Osteoblast (primary cell): ENCODE results near the gene EMID1. TPM values are rescaled to one million over a fixed set of nuclear protein-coding genes. Genes with fewer than 3 reads are reported as not detected.

Experiments used
- DNase-seq: peaks from one replicate; pipeline ENCODE4 v3.0.0; 2011; ENCODE audit warnings: low spot score, mixed read lengths; ENCODE audit not compliant: insufficient read length; ENCODE audit errors: missing footprints
- H2AFZ ChIP-seq: 2 replicates; pipeline ENCODE4 v1.6.0; 2011; ENCODE audit warnings: mild to moderate bottlenecking, low read length
- H3K27ac ChIP-seq: 2 replicates; pipeline ENCODE4 v1.5.1; 2011; ENCODE audit warnings: mild to moderate bottlenecking, low read depth, low read length, moderate library complexity
- H3K27me3 ChIP-seq: 2 replicates; pipeline ENCODE4 v1.6.0; 2012; ENCODE audit warnings: mild to moderate bottlenecking, control low read depth, inconsistent platforms, low read length, moderate library complexity; ENCODE audit not compliant: insufficient read depth
- H3K36me3 ChIP-seq: 2 replicates; pipeline ENCODE4 v1.5.1; 2011; ENCODE audit warnings: mild to moderate bottlenecking, low read length, control low read depth, moderate library complexity; ENCODE audit not compliant: insufficient read depth
- H3K4me1 ChIP-seq: 2 replicates; pipeline ENCODE4 v1.5.1; 2011; ENCODE audit warnings: mild to moderate bottlenecking, low read length, control low read depth, moderate library complexity; ENCODE audit not compliant: insufficient read depth
- H3K4me2 ChIP-seq: 2 replicates; pipeline ENCODE4 v1.6.0; 2011; ENCODE audit warnings: mild to moderate bottlenecking, low read length; ENCODE audit not compliant: insufficient read depth
- H3K4me3 ChIP-seq: fragments of 200-600 bp; sonication (generic); 3 replicates; pipeline ENCODE4 v1.5.1; 2012; ENCODE audit warnings: mild to moderate bottlenecking, low read length, inconsistent platforms; ENCODE audit not compliant: insufficient read depth
- H3K79me2 ChIP-seq: 2 replicates; pipeline ENCODE4 v1.6.0; 2012; ENCODE audit warnings: mild to moderate bottlenecking, low read length, control low read depth, inconsistent platforms; ENCODE audit not compliant: insufficient read depth
- H3K9me3 ChIP-seq: 2 replicates; pipeline ENCODE4 v1.5.1; 2011; ENCODE audit warnings: low read depth, low read length, control low read depth
- H4K20me1 ChIP-seq: 2 replicates; pipeline ENCODE4 v1.6.0; 2012; ENCODE audit warnings: mild to moderate bottlenecking, low read length, control low read depth; ENCODE audit not compliant: insufficient read depth
- small RNA-seq: library from RNA; depleted of rRNA; stranded (forward); fragments of <200 nt; gene quantifications from one replicate; pipeline ENCODE3, GENCODE V24; 2012
- total RNA-seq: library from RNA; depleted of rRNA; stranded (reverse); fragments of >200 nt; gene quantifications from 2 replicates; pipeline ENCODE4 v1.2.3, GENCODE V29; 2012
- TF ChIP-seq, protein P1 (sequence below): IDR thresholded peaks from 2 replicates; pipeline ENCODE4 v1.5.1; 2011; ENCODE audit warnings: mild to moderate bottlenecking, low read depth, low read length, moderate library complexity; ENCODE audit errors: extremely low read depth

EMID1 gene
- total RNA-seq, 1 donor = under 0.01 TPM

GRCh38 chr22:29308148-29308790 lies 102.6 kb downstream of the EMID1 start:
- peak; percentile 62 for DNase-seq
- Histone ChIP-seq H3K79me2 (peaks cover 32% of the 10 kb centered on the region), H3K4me1 (peaks cover 37% of the 10 kb centered on the region), H3K4me2 (peak overlapping the region; percentile 95), H3K27ac (peak overlapping the region; percentile 65), H3K36me3 (no peaks in the 10 kb centered on the region), H4K20me1 (peaks cover 14% of the 10 kb centered on the region), H3K27me3 (peaks cover 3% of the 10 kb centered on the region), H3K4me3 (peak overlapping the region; percentile 81), H3K9me3 (no peaks in the 10 kb centered on the region), H2AFZ (no peak overlapping the region)
- TF ChIP-seq, protein P1, sequence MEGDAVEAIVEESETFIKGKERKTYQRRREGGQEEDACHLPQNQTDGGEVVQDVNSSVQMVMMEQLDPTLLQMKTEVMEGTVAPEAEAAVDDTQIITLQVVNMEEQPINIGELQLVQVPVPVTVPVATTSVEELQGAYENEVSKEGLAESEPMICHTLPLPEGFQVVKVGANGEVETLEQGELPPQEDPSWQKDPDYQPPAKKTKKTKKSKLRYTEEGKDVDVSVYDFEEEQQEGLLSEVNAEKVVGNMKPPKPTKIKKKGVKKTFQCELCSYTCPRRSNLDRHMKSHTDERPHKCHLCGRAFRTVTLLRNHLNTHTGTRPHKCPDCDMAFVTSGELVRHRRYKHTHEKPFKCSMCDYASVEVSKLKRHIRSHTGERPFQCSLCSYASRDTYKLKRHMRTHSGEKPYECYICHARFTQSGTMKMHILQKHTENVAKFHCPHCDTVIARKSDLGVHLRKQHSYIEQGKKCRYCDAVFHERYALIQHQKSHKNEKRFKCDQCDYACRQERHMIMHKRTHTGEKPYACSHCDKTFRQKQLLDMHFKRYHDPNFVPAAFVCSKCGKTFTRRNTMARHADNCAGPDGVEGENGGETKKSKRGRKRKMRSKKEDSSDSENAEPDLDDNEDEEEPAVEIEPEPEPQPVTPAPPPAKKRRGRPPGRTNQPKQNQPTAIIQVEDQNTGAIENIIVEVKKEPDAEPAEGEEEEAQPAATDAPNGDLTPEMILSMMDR = no peak

- Histone ChIP-seq H3K27me3 (peaks cover 8% of the 10 kb centered on the region), H3K27ac (peak overlapping the region; percentile 78), H3K9me3 (no peaks in the 10 kb centered on the region), H3K4me2 (peak overlapping the region; percentile 32), H3K36me3 (no peaks in the 10 kb centered on the region), H3K4me3 (peak overlapping the region; percentile 25), H4K20me1 (peaks cover 14% of the 10 kb centered on the region), H3K4me1 (peaks cover 37% of the 10 kb centered on the region), H3K79me2 (peaks cover 32% of the 10 kb centered on the region), H2AFZ (no peak overlapping the region)
- DNase-seq = peak; percentile 96
- TF ChIP-seq, protein P1 = no peak
These were observed 103.1 kb downstream of the EMID1 start for GRCh38 chr22:29308791-29309262.

Small RNA genes within 50 kb of the gene (small RNA-seq; reads per million reads assigned to genes)
- gene RNU6-1219P = not detected

Other genes with a start within 250 kb of the EMID1 start
- not detected in 2 replicates for gene C22orf31, start 144.1 kb upstream of the EMID1 start, total RNA-seq
- 6.5 and 7.7 TPM in 2 replicates for gene KREMEN1, start 132.9 kb upstream of the EMID1 start, total RNA-seq
- 25.0 and 32.7 TPM in 2 replicates for gene RHBDD3, start 62.1 kb downstream of the EMID1 start, total RNA-seq
- gene EWSR1, start 62.4 kb downstream of the EMID1 start, total RNA-seq = 139 and 148 TPM in 2 replicates
- gene GAS2L1, start 100.8 kb downstream of the EMID1 start, total RNA-seq = 11.6 and 13.0 TPM in 2 replicates
- gene RASL10A, start 109.8 kb downstream of the EMID1 start, total RNA-seq = not detected in 2 replicates
- 35.4 and 37.3 TPM in 2 replicates for gene AP1B1, start 182.7 kb downstream of the EMID1 start, total RNA-seq
- not detected in 2 replicates for gene RFPL1, start 232.7 kb downstream of the EMID1 start, total RNA-seq